HG02840 (cell line): ENCODE data around the gene PLD1.

Source experiments
- ATAC-seq: cut with Tn5 transposase; IDR thresholded peaks from one replicate; pipeline ENCODE4 v1.9.1; 2021; ENCODE audit warnings: mild to moderate bottlenecking, moderate library complexity, moderate number of reproducible peaks; ENCODE audit not compliant: unreplicated experiment, low FRiP score

The PLD1 gene

GRCh38 chr3:171552531-171552930 lies 257.8 kb downstream of the PLD1 start:
- no peak for ATAC-seq

GRCh38 chr3:171551296-171551695 lies 259.0 kb downstream of the PLD1 start:
- no peak for ATAC-seq
